ENCODE results near the gene FIBCD1. TPM values are rescaled to one million over a fixed set of nuclear protein-coding genes. Genes with fewer than 3 reads are reported as not detected.

FIBCD1 gene
- total and polyA plus RNA-seq, 9 of the 15 experiments (the other 6 are each of a cell fraction or from before 2014, with no cell fraction given): 0.53 to 1.2 (median 0.95) TPM; not detected in 4

DNA sequence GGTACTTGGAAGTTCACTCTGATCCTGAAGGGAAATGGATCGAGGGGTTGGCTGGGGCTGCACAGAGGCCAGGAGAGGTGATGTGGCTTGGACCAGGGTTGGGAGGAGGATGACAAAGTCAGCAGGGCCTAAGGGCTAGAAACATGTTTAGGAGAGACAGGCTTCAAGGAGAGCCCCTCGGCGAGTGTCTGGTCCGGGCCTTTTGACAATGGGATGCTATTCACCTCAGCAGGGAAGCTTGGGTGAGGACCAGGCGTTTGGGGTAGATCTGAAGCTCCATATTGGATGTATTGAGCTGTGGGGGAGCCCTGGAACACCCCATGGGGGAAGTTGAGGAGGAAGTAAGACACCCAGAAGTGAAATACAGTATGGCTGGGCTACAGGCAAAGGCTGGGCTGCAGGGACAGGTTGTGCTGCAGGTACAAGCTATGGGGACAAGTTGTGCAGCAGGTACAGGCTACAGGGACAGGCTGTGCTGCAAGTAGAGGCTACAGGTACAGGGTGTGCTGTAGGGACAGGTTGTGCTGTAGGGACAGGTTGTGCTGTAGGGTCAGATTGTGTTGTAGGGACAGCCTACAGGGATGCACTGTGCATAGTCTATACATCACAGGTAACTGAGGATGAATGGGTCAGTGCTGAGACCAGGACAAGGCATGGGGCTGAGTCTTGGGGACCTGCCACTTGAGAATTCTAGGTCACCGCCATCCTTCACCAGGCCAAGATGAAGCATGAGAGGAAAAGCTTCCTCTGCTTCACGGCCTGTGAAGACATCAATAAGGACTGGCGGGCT is 22.7 kb upstream of the FIBCD1 start:
- peaks cover 17% of the 10 kb centered on the region for H3K9me3 ChIP-seq (replicated peaks; ENCODE audit: control insufficient read depth, insufficient read depth, low read depth, low read length)
- H3K27me3 ChIP-seq (ENCODE audit: control insufficient read depth in 2 of 2, insufficient read depth in 2 of 2, low read length in 2 of 2): peaks cover 52 to 66% of the 10 kb centered on the region in 2 experiments
- no TSS peak for BruUV-seq (replicated peaks)
- no peak overlapping the region for H3K4me3 ChIP-seq
- ATAC-seq (peak; percentile 34), FAIRE-seq (no peak), DNase-seq (ENCODE audit: extremely low read depth in 1 of 4, low spot score in 3 of 4) (peak in 3 of 4 experiments; percentile 56 to 61 (median 60))
- ChIA-PET CTCF (ENCODE audit: low intra/inter-chr PET ratio) (no interaction called here), POLR2A (interaction anchor here (0.8 to 3.2 kb wide), 9 partner anchors 9 to 85 kb away, joined by 3 to 23 read pairs (median 4); no protein-coding TSS in a partner anchor)
- no peak overlapping the region for H3K9ac ChIP-seq (ENCODE audit: insufficient read depth in 1 of 2, low read depth in 2 of 2, low read length in 2 of 2)
- TF ChIP-seq, protein P1, sequence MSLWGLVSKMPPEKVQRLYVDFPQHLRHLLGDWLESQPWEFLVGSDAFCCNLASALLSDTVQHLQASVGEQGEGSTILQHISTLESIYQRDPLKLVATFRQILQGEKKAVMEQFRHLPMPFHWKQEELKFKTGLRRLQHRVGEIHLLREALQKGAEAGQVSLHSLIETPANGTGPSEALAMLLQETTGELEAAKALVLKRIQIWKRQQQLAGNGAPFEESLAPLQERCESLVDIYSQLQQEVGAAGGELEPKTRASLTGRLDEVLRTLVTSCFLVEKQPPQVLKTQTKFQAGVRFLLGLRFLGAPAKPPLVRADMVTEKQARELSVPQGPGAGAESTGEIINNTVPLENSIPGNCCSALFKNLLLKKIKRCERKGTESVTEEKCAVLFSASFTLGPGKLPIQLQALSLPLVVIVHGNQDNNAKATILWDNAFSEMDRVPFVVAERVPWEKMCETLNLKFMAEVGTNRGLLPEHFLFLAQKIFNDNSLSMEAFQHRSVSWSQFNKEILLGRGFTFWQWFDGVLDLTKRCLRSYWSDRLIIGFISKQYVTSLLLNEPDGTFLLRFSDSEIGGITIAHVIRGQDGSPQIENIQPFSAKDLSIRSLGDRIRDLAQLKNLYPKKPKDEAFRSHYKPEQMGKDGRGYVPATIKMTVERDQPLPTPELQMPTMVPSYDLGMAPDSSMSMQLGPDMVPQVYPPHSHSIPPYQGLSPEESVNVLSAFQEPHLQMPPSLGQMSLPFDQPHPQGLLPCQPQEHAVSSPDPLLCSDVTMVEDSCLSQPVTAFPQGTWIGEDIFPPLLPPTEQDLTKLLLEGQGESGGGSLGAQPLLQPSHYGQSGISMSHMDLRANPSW (CRISPR knock-in tag; IDR thresholded peaks at IDR 0.05): 0 out of 2 replicates have a peak, but pooled peaks have one; percentile 42
- TF ChIP-seq, protein P2, sequence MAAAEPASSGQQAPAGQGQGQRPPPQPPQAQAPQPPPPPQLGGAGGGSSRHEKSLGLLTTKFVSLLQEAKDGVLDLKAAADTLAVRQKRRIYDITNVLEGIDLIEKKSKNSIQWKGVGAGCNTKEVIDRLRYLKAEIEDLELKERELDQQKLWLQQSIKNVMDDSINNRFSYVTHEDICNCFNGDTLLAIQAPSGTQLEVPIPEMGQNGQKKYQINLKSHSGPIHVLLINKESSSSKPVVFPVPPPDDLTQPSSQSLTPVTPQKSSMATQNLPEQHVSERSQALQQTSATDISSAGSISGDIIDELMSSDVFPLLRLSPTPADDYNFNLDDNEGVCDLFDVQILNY (CRISPR knock-in tag; IDR thresholded peaks at IDR 0.05): no peak
- H3K27ac ChIP-seq (ENCODE audit: extremely low read depth, low read depth, low read length): no peak overlapping the region
- H2AFZ ChIP-seq (ENCODE audit: low read depth, low read length): no peak overlapping the region
- H3K4me2 ChIP-seq (ENCODE audit: insufficient read depth, low read length): no peak overlapping the region
- H3K36me3 ChIP-seq (ENCODE audit: control insufficient read depth, insufficient read depth, low read length): no peaks in the 10 kb centered on the region
- H3K9me1 ChIP-seq (ENCODE audit: control insufficient read depth, insufficient read depth, low read length): no peaks in the 10 kb centered on the region
- H4K20me1 ChIP-seq (replicated peaks; ENCODE audit: control insufficient read depth, insufficient read depth, low read length): no peaks in the 10 kb centered on the region
- intact Hi-C loops (cut with micrococcal nuclease): no loop called here
- WGBS (ENCODE audit: insufficient coverage, low coverage, missing lambda C conversion rate): under 1% methylated on average over 8 of the region's 8 CpGs
- in situ Hi-C loops (cut with MboI): no loop called here
- no peaks in the 10 kb centered on the region for H3K79me2 ChIP-seq (ENCODE audit: control insufficient read depth, insufficient read depth, low read length)
- H3K4me1 ChIP-seq (replicated peaks in 1 of 2; ENCODE audit: control insufficient read depth in 2 of 2, insufficient read depth in 2 of 2, low read length in 2 of 2): peaks cover 0 to 9% of the 10 kb centered on the region in 2 experiments; a peak in 1 of 5 replicates

Data from K562 (cell line).